ENCODE data around the gene SETD2.

SETD2 gene

DNA sequence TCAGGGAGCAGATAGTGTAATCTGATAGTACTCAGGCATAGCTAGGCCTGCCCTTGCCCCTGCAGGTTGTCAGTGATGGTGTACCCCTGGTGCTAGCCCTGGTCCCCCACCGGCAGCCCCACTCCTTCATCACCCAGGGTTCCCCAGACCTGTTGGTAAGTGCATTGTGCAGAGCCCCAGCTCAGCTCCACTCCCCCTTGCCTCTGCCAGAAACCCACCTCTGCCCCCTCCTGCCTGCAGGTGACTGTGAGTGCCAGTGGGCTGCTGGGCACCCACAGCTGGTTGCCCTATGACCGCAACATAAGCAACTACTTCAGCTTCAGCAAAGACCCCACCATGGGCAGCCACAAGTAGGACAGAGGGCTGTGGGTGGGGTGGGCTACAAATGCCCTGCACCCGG, 156.9 kb downstream of the SETD2 start:
- DNase-seq, result no peak

DNA sequence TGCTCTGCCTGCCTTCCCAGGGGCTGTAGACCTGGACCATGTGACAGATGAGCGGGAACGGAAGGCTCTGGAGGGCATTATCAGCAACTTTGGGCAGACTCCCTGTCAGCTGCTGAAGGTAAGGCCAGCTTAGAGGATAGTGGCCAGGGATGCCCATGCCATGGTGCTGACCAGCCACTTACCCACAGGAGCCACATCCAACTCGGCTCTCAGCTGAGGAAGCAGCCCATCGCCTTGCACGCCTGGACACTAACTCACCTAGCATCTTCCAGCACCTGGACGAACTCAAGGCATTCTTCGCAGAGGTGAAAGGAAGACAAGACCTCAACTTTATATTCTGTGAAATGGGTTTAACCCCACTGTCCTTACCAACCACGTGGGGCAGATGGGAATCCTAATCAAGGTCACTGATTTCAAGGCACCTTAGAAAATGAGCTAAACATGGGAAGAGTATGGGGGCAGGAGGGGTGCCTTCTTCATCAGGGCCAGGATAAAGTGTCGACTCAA, 157.7 kb downstream of the SETD2 start:
- no peak for DNase-seq

DNA sequence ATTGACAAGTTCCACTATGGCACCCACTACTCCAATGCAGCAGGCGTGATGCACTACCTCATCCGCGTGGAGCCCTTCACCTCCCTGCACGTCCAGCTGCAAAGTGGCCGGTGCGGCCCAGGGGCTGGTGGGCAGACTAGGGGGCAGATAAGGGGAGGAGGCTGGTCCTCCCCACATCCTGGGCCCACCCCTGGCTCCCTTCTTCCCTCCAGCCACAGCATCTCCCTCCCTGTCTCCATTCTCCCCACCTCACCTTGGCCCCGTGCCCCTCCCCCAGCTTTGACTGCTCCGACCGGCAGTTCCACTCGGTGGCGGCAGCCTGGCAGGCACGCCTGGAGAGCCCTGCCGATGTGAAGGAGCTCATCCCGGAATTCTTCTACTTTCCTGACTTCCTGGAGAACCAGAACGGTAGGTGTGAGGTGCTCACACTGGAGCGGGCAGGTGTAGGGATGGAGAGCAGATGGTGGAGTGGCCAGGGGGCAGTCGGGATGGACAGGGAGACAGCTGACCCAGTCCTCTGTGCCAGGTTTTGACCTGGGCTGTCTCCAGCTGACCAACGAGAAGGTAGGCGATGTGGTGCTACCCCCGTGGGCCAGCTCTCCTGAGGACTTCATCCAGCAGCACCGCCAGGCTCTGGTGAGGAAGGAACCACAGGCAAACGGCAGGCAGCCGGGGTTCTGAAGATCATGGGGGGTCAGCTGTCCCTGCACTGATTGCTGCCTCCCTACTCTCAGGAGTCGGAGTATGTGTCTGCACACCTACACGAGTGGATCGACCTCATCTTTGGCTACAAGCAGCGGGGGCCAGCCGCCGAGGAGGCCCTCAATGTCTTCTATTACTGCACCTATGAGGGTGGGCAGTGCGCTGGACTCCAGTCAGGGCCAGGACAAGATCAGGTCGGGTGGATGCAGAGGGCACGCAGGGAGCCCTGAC, 158.4 kb downstream of the SETD2 start:
- DNase-seq, result no peak

DNA sequence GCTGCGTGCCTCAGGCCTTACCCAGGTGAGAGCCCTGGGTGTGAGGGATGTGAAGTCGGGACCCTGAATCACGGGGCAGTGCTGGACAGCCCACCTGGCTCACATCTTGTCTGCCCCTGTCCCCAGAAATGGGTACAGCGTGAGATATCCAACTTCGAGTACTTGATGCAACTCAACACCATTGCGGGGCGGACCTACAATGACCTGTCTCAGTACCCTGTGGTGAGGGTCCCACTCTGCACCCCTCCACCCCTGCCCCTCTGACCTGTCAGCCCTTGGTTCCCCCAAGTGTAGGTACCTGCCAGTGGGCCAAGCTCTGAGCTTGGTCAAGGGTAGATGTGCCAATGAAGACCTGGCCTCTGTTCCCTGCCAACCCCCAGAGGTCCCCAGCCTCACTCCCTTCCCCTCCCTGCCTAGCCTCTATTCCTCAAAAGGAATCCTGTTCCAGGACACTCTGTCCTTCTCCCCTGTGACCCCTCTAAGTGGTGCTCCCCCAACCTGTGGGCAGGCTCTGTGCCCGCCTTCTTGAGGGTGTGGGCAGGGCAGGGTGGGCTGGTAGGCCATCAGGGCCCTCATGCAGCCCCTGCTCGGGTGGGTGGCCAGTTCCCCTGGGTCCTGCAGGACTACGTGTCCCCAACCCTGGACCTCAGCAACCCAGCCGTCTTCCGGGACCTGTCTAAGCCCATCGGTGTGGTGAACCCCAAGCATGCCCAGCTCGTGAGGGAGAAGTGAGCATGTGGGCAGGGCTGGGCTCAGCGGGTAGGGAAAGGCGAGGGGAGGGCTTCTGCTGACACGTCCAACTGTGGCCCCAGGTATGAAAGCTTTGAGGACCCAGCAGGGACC, 159.3 kb downstream of the SETD2 start:
- DNase-seq, result no peak

DNA sequence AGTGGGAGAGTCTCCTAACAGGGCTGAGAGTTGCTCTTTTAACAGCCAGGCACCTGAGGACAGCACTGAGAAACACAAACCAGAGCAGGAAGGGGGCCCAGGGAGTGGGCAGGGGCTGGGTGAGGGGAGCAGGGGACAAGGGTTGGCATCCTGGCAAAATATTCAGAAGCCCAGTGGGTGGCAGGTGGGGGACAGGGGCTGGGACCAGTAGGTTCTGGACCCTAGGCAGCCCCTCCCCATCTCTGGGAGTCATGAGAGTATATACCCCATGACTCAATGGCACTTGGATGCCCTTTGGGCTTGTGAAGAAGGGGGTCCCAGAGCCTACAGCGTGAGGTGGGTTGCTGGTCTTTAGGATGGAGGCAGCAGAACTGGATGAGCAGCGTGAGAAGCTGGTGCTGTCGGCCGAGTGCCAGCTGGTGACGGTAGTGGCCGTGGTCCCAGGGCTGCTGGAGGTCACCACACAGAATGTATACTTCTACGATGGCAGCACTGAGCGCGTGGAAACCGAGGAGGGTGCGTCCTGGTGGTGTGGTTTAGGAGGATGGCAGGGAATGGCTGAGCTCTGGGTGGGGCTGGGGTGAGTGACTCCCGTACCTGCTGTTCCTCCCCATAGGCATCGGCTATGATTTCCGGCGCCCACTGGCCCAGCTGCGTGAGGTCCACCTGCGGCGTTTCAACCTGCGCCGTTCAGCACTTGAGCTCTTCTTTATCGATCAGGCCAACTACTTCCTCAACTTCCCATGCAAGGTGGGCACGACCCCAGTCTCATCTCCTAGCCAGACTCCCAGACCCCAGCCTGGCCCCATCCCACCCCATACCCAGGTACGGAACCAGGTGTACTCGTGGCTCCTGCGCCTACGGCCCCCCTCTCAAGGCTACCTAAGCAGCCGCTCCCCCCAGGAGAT, 160.2 kb downstream of the SETD2 start:
- DNase-seq, result no peak

DNA sequence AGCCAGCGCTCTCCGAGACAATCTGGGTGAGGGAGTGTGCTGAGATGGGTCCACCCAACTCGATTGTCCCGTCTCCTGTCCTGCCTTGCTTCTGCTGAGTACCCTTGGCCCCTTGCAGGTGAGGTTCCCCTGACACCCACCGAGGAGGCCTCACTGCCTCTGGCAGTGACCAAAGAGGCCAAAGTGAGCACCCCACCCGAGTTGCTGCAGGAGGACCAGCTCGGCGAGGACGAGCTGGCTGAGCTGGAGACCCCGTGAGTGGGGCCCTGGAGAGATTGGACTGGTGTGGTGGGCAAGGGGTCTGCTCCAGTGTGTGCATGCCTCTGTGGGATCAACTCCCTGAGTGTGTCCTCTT, 160.9 kb downstream of the SETD2 start:
- no peak for DNase-seq

DNA sequence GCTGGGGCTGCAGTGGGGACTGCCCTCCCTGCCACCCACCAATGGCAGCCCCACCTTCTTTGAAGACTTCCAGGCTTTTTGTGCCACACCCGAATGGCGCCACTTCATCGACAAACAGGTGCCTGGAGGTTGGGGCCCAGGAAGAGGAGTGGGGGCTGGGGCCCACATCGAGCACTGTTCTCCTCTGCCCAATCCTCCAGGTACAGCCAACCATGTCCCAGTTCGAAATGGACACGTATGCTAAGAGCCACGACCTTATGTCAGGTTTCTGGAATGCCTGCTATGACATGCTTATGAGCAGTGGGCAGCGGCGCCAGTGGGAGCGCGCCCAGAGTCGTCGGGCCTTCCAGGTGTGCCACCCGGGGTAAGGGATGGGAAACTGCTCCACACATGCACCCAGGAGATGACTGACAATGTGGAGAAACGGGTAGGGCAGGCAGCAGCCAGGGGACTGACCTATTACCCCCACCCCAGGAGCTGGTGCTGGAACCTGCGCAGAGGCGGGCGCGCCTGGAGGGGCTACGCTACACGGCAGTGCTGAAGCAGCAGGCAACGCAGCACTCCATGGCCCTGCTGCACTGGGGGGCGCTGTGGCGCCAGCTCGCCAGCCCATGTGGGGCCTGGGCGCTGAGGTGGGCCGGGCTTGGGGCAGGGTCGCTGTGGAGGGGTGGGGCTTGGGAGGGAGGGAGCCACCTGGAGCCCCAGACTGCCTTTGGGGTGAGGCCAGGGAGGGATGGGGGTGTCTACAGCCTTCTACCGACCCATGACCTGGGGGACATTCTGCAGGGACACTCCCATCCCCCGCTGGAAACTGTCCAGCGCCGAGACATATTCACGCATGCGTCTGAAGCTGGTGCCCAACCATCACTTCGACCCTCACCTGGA, 161.5 kb downstream of the SETD2 start:
- no peak for DNase-seq

DNA sequence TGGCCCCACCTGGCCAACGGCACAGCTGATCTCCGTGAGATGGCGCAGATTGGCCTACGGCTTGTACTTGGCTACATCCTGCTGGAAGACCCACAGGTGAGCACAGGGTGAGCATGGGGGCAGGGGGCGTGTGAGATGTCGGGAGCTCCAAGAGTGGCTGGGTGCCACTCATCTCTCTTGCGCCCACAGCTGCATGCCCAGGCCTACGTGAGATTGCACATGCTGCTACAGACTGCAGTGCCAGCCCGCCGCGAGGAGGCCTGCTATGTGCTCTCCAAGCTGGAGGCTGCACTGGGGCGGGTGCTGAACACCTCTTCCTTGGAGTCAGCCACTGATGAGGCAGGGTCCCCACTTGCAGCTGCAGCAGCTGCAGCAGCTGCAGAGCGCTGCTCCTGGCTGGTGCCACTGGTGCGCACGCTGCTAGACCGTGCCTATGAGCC, 162.2 kb downstream of the SETD2 start:
- no peak for DNase-seq

DNA sequence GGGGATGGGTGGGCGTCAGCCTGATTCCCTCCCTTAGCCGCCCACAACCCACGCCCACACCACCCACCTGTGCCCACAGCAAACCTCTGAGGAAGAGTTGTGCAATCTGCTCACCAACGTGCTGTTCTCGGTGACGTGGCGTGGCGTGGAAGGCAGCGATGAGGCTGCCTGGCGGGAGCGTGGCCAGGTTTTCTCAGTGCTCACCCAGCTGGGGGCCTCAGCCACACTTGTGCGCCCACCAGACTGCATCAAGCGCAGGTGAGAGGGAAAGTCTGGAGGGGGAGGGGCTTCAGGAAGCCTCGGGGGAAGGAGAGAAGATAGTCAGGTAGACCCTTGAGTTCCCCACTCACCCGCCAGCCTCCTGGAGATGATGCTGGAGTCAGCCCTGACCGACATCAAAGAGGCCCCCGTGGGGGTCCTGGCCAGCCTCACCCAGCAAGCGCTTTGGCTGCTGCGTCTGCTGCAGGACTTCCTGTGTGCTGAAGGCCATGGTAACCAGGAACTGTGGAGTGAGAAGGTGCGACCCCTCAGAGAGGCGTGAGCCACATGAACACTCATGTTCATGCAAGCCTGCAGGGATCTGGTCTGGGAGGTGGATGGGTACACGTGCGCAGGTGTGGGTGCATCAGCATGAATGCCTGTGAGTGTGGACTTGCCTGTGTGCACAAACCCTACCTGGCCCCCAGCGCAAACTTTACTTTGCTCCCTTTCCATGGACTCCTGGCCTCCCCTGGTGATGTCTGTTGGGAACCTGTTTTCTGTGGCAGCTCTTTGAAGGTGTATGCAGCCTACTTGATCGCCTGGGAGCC, 162.8 kb downstream of the SETD2 start:
- no peak for DNase-seq

DNA sequence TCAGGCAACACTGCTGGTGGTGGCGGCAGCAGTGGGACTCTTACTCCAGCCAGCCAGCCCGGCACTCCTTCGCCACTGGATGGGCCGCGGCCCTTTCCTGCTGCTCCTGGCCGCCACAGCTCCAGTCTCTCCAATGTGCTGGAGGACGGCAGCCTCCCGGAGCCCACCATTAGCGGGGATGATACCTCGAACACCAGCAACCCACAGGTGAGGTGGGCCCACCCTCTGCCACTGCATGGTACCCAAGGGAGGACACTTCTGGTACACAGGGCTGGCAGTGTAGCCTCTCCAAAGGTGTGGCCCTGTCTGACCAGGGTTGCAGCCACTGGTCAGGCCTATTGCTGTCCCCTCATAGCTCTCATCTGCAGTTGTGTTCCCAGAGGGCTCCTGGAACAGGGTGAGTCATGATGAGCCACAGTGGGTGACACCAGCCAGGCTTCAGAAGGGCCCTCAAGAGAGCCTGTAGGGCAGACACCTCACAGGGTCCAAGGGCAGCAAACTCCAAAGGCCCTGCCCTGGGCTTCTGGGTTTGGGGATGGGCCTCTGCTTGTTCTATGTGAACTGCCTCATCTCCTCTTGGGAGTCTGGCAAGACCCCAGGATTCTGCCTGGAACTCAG, 163.6 kb downstream of the SETD2 start:
- DNase-seq, result peak; percentile 40

DNA sequence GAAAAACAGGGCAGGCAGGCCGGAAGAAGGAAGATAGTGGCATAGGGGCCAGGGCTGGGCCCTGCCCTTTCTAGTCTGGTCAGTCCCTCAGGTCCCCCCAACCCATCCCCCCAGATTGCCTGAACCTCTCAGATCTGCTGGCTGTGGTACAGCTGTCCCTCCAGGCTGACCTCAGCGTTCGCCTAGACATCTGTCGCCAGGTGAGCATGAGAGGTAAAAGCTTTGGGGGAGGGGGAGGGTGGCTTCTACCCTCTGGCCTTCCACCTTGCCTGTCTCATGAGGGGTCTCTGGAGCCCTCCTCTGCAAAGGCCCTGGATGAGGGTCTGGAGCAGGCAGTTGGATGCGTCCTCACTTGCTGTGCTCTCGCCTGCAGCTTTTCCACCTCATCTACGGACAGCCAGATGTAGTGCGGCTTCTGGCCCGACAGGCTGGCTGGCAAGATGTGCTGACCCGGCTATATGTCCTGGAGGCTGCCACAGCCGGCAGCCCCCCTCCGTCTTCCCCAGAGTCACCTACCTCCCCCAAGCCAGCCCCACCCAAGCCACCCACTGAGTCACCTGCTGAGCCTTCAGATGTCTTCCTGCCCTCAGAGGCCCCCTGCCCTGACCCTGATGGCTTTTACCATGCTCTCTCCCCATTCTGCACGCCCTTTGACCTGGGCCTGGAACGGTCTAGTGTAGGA, 164.3 kb downstream of the SETD2 start:
- no peak for DNase-seq

DNA sequence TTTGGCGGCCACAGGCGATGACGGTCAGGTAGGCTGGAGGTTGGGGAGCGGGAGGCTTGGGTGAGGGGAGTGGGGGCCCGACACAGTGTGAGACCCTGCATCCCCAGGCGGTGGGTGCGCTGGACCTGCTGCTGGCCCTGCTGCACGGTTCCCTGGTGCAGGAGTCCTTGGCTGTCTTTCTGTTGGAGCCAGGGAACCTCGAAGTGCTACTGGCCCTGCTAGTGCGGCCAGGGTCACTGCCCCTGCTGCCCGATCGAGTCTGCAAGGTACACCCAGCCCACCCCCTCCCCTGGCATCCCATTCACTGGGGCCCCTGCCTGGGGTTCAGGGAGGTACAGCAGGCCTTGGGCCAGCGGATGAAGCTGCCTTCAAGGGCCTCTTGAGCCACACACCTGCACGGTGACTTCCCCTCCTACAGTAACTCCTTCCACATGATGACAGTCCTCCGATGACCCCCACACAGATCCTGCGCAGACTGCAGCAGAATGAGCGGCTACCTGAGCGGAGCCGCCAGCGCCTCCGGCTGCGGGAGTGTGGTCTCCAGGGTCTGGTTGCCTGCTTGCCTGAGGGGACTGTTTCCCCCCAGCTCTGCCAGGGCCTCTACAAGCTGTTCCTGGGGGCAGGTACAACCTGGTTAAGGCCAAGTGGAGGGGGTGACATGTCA, 164.9 kb downstream of the SETD2 start:
- no peak for DNase-seq

DNA sequence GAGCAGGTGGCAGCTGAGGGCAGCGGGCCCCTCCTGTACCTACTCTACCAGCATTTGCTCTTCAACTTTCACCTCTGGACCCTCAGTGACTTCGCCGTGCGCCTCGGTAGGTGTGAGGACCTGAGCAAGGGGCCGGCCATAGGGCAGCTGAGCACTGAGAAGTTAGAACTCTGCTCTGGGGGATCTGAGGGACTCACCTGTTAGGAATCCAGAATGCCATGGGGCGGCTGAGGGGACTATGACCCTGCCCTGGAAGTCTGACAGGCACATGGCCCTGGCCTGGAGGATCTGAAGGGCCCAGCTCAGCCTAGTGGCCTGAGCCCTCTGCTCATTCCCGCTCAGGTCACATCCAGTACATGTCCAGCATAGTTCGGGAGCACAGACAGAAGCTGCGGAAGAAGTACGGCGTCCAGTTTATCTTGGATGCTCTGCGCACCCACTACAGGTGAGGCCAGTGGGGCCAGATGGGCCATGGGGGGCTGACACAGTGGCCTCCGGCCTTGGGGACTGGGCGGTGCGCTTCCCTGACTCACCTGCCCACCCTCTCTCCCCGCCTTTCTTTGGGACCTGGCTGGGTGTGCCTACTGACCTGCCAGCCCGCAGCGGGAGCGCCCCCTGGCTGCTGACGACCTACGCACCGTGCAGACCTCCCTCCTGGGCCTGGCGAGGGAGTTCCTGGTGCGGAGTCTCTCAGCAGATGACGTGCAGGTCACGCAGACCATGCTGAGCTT, 165.6 kb downstream of the SETD2 start:
- DNase-seq, result peak; percentile 70

DNA sequence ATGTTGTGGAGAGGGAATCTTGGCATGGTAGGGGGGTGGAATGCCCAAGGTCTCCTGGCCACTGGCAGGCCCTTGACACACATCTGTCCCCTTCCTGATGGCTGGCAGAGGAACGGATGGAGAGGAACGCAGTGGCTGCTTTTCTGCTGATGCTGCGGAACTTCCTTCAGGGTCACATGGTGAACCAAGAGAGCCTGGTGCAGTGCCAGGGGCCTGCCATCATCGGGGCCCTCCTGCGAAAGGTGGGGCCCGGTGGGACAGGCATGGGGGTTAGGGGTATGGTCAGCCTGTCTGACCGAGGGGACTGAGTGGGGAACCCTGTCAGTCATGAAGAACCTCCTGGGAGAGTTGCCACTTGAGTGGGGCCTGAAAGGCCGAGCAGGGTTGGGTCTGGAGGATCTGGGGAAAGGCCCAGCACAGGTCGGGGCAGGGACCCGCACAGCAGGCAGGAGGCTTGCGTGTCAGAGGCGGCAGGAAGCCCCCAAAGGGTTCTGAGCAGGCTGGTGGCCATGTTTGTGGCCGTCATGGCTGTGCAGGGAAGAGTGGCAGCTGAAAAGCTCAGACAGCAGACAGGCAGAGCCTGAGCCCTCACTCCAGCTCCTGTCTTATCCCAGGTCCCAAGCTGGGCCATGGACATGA, 166.3 kb downstream of the SETD2 start:
- DNase-seq, result no peak

DNA sequence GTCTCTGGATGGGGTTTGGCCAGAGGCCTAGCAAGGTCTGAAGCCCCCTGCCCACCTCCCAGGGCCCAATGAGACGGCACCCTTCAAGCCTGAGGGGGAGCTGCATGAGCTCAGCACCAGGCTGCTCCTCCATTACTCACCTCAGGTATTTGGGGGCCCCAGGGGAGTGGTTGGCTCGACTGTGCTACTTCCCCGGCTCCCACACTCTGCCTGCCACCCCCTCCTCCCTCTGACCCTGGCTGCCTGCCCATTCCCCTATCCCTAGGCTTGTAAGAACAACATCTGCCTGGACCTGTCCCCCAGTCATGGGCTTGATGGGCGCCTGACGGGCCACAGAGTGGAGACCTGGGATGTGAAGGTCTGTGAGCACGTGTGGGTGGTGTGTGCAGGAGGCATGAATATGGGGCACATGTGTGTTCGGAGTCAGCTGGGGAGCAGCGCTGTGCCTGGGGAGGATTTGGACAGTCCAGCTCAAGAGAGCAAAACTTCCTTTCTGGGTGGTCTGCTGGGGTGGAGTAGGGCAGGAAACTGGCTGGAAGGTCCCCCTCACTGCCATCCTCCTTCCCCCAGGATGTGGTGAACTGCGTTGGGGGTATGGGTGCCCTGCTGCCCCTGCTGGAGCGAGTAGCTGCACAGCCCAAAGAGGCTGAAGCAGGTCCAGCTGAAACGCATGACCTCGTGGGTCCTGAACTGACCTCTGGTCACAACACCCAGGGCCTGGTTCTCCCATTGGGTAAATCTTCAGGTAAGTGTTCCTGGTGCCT, 167.0 kb downstream of the SETD2 start:
- DNase-seq, result no peak

DNA sequence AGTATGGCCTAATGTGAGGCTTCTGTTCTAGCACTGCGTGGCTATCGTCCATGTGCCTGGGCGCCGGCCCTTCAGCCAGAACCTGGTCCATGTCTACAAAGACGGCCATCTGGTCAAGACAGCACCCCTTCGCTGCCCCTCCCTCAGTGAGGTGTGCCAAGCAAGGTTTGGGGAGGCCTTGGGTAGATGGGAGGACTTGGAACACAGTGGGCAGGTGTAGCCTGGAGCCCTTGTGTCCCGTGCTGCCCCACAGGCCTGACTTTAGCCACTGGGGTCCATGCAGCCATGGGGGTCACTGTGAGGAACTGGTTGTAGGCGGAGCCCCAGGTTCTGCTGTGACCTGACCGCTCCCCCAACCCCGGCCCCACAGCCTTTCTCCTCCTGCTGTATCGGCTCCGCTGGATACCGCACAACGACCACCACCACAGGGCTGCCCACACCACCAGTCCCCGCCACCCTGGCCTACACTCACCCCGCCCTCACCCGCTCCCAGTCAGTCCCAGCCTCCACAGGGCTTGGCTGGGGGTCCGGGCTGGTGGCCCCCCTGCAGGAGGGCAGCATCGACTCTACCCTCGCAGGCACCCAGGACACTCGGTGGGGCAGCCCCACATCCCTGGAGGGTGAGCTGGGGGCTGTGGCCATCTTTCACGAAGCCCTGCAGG, 167.9 kb downstream of the SETD2 start:
- DNase-seq, result no peak
